ENCODE data around the gene CDS2. TPM values are rescaled to one million over a fixed set of nuclear protein-coding genes. Genes with fewer than 3 reads are reported as not detected.

CDS2 gene
- total and polyA plus RNA-seq, 2 of the 13 experiments (the other 11 are each of a cell fraction or from before 2014, with no cell fraction given): 81.3 to 153 TPM

GRCh38 chr20:5119435-5120184 lies 7.2 kb upstream of the CDS2 start, which contains the start of gene PCNA (continued):
- TF ChIP-seq, protein P1, sequence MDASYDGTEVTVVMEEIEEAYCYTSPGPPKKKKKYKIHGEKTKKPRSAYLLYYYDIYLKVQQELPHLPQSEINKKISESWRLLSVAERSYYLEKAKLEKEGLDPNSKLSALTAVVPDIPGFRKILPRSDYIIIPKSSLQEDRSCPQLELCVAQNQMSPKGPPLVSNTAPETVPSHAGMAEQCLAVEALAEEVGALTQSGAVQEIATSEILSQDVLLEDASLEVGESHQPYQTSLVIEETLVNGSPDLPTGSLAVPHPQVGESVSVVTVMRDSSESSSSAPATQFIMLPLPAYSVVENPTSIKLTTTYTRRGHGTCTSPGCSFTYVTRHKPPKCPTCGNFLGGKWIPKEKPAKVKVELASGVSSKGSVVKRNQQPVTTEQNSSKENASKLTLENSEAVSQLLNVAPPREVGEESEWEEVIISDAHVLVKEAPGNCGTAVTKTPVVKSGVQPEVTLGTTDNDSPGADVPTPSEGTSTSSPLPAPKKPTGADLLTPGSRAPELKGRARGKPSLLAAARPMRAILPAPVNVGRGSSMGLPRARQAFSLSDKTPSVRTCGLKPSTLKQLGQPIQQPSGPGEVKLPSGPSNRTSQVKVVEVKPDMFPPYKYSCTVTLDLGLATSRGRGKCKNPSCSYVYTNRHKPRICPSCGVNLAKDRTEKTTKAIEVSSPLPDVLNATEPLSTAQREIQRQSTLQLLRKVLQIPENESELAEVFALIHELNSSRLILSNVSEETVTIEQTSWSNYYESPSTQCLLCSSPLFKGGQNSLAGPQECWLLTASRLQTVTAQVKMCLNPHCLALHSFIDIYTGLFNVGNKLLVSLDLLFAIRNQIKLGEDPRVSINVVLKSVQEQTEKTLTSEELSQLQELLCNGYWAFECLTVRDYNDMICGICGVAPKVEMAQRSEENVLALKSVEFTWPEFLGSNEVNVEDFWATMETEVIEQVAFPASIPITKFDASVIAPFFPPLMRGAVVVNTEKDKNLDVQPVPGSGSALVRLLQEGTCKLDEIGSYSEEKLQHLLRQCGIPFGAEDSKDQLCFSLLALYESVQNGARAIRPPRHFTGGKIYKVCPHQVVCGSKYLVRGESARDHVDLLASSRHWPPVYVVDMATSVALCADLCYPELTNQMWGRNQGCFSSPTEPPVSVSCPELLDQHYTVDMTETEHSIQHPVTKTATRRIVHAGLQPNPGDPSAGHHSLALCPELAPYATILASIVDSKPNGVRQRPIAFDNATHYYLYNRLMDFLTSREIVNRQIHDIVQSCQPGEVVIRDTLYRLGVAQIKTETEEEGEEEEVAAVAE (CRISPR knock-in tag; IDR thresholded peaks at IDR 0.05; ENCODE audit: borderline replicate concordance): peak; percentile 62; the same call in 1 of the 2 replicates
- TF ChIP-seq SMAD3 (CRISPR knock-in tag; IDR thresholded peaks at IDR 0.05) (peak; percentile 56; the same call in 1 of the 2 replicates), ELF3 (CRISPR knock-in tag; IDR thresholded peaks at IDR 0.05) (peak; percentile 68), TBP (CRISPR knock-in tag; IDR thresholded peaks at IDR 0.05) (no peak; the same call in 1 of the 2 replicates), ZNF280D (CRISPR knock-in tag; IDR thresholded peaks at IDR 0.05) (peak; percentile 99), NCOA5 (CRISPR knock-in tag; IDR thresholded peaks at IDR 0.05) (no peak; the same call in 1 of the 2 replicates), SOX5 (CRISPR knock-in tag; IDR thresholded peaks at IDR 0.05; ENCODE audit: borderline replicate concordance) (0 out of 2 replicates have a peak, but pooled peaks have one; percentile 32), ARID3A (IDR thresholded peaks at IDR 0.05; ENCODE audit: low read depth, low read length) (no peak; the same call in 1 of the 2 replicates), ZGPAT (CRISPR knock-in tag; IDR thresholded peaks at IDR 0.05) (peak; percentile 99), BORCS8-MEF2B (CRISPR knock-in tag; IDR thresholded peaks at IDR 0.05) (peak; percentile 77), FOXO1 (CRISPR knock-in tag; IDR thresholded peaks at IDR 0.05) (peak; percentile 31; the same call in 1 of the 2 replicates), ZBTB37 (CRISPR knock-in tag; IDR thresholded peaks at IDR 0.05) (no peak)
- TF ChIP-seq, protein P2, sequence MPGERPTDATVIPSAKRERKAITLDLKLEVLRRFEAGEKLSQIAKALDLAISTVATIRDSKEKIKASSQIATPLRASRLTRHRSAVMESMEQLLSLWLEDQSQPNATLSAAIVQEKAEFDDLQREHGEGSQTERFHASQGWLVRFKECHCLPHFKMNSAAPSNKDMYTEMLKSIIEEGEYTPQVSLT (CRISPR knock-in tag; IDR thresholded peaks at IDR 0.05; ENCODE audit: borderline replicate concordance, low read depth): no peak
- TF ChIP-seq, protein P3, sequence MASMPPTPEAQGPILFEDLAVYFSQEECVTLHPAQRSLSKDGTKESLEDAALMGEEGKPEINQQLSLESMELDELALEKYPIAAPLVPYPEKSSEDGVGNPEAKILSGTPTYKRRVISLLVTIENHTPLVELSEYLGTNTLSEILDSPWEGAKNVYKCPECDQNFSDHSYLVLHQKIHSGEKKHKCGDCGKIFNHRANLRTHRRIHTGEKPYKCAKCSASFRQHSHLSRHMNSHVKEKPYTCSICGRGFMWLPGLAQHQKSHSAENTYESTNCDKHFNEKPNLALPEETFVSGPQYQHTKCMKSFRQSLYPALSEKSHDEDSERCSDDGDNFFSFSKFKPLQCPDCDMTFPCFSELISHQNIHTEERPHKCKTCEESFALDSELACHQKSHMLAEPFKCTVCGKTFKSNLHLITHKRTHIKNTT (CRISPR knock-in tag; IDR thresholded peaks at IDR 0.05): 0 out of 2 replicates have a peak, but pooled peaks have one; percentile 85

All from HepG2 (cell line).